GM20431 (cell line): Measurements from ENCODE around the gene NASP.
"Not testable (repeated sequence)": the region's sequence is repeated elsewhere in the genome, so short reads cannot be mapped to it uniquely, and the experiment has no call there.

Experiments used
- in situ Hi-C: fragments of 300-500 bp; cut with MseI, MboI; formaldehyde crosslinking; loops from one replicate; pipeline ENCODE4 v1.15.0; 2020; ENCODE audit warnings: low sequenced_read_pairs; ENCODE audit not compliant: unreplicated experiment

The NASP gene

GRCh38 chr1:45569571-45569961 lies 14.3 kb upstream of the NASP start:
- in situ Hi-C loops, result loop anchor here (5.0 kb wide), 1 partner anchor 67 kb away; the partner anchor contains the start of genes CCDC163 and MMACHC

GRCh38 chr1:45569962-45570581 lies 13.8 kb upstream of the NASP start:
- in situ Hi-C loops, result loop anchor here (5.0 kb wide), 1 partner anchor 68 kb away; the partner anchor contains the start of genes CCDC163 and MMACHC

GRCh38 chr1:45570631-45571030 lies 13.2 kb upstream of the NASP start:
- in situ Hi-C loops, result no loop called here

- in situ Hi-C loops, result no loop called here
These were observed 10.5 kb upstream of the NASP start for GRCh38 chr1:45573231-45573804.

- in situ Hi-C loops, result no loop called here
These were observed 9.7 kb upstream of the NASP start for GRCh38 chr1:45574105-45574626.

- in situ Hi-C loops, result no loop called here
These were observed 576 bp upstream of the NASP start for GRCh38 chr1:45583264-45583665.

GRCh38 chr1:45584351-45585109 lies 689 bp downstream of the NASP start:
- in situ Hi-C loops, result no loop called here

GRCh38 chr1:45585110-45585426 lies 1.2 kb downstream of the NASP start:
- in situ Hi-C loops, result no loop called here

- in situ Hi-C loops, result no loop called here
These were observed 1.7 kb downstream of the NASP start for GRCh38 chr1:45585496-45586075.

- in situ Hi-C loops, result no loop called here
These were observed 2.9 kb downstream of the NASP start for GRCh38 chr1:45586769-45587168.

- in situ Hi-C loops, result no loop called here
These were observed 6.0 kb downstream of the NASP start for GRCh38 chr1:45589861-45590260.

- in situ Hi-C loops, result no loop called here
These were observed 10.6 kb downstream of the NASP start for GRCh38 chr1:45594412-45594811.

- in situ Hi-C loops, result not testable (repeated sequence)
These were observed 12.9 kb downstream of the NASP start for GRCh38 chr1:45596765-45597164.

- in situ Hi-C loops, result no loop called here
These were observed 20.4 kb downstream of the NASP start for GRCh38 chr1:45604239-45604638.

- in situ Hi-C loops, result no loop called here
These were observed 23.7 kb downstream of the NASP start for GRCh38 chr1:45607404-45608074.

GRCh38 chr1:45608175-45609156 lies 24.6 kb downstream of the NASP start:
- in situ Hi-C loops, result no loop called here

GRCh38 chr1:45610589-45611226 lies 26.9 kb downstream of the NASP start:
- in situ Hi-C loops, result no loop called here

GRCh38 chr1:45612941-45613579 lies 29.2 kb downstream of the NASP start:
- in situ Hi-C loops, result no loop called here
